GM21423 (cell line): ENCODE data around the gene WFDC12.

Source experiments
- ATAC-seq: cut with Tn5 transposase; IDR thresholded peaks from one replicate; pipeline ENCODE4 v1.9.1; 2021; ENCODE audit warnings: mild to moderate bottlenecking, moderate library complexity; ENCODE audit not compliant: unreplicated experiment

The WFDC12 gene

DNA sequence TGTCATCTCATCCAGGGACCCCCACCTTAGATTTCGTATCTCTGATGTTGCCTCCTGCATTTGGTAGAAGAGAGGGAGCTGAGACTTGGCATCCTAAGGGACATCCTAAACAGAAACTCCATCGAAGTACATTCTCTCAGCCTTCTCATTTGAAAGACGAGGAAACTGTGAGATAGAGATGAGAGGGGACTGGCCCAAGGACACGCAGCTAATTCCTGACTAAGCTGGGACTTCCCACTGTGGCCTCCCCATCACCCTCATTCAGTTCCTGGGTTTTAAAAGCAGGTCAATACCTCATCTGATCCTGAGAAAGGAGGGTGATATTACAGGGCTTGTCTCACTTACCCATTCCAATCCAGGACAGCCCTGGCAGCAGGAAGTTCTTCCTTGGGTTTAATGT, 8.4 kb downstream of the WFDC12 start:
- ATAC-seq, result no peak

DNA sequence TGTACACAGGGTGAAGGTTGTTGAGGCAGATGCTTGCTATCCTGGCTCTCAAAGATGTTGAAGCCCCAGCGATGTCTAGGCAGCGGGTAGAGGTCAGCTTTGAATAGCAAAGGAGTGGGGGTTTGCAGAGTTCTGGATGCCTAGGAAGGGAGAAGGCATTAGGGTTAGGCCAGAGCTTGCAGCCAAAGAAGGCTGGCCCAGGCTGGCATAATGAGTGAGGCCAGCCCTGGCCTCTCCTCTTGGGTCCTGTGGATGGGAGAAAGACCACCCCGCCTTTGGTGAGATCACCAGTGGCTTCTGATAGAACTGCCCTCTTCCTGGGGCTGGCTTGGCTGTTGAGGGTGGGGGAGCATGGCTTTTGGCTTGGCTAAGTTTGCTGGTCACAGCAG, 8.9 kb downstream of the WFDC12 start:
- ATAC-seq, result no peak

DNA sequence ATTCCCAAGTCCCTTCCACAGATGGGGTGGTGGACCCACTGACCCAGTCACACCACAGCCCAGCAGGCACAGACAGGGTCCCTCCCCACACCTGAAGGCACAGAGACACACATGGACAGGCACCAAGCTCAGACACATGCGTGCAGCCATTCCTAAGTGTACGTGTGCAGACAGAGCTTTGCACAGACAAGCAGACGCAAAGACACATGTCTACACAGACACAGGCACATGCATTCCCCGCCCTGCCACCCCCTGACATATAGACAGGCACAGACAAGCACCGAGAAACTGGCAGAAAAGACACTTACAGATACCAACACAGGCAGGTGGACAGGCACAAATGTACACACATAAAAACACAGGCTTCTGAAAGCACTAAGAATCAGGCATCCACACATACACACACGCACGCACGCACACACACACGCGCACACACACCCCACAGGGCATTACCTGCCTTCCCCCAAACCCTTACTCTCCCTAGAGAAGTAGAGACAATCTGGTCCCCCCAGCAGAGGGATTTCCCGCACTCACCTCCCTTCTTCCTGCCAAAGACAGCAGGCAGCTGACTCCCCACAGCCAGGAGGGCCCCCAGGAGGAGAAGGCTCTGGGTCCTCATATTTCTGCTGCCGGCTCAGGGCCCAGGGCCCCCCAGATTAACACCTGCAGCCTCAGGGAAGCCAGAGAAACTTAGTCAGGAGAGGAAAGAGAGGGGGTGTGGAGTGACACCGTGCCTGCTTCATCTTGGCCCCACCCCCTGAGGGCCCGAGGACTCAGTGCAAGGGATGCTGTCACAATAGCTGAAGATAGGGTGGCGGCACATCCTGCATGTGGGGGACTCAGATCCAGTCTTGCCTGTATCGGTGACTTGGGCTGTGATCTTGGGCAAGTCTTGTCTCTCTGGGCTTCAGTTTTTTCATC, 9.5 kb downstream of the WFDC12 start, which contains the start of gene WFDC5:
Gene WFDC5 (minus strand): TSS at position 710 of the 921 bp plus-strand sequence. CDS start 91 bp downstream, at position 619.
- ATAC-seq, result no peak

DNA sequence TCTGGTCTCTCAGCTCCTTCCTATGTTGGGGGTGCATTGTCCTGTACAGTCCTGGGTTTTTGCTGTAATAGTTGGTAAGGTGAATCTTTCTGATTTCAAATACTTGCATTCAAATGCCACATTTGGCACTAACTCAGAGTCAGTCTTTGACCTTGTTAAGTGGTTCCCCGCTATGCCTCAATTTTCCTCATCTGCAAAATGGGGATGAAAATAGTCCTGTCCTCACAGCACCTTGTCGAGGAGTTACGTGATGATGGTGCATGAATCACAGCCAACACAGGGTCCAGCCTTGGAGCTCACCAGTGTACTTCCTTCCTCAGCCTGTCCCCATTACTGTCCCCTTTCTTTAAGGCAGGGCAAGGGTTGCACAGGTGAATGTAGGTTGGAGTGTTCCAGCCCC, 10.4 kb downstream of the WFDC12 start:
- ATAC-seq, result no peak

DNA sequence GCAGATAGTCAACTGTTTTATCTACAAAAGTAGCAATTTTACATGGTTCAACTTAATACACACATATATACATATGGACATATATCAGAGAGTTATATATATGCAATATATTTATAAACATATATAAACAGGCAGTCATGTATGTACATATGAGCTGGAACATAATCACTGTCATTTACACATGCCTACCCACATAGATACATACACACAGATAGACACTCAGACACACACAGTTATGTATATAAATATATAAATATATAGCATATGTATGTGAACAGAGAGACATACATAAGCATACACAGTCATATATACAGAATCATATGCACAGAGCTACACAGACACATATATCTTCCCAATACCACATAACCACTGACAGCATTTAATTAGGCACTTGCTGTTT, 11.5 kb downstream of the WFDC12 start:
- ATAC-seq, result no peak

DNA sequence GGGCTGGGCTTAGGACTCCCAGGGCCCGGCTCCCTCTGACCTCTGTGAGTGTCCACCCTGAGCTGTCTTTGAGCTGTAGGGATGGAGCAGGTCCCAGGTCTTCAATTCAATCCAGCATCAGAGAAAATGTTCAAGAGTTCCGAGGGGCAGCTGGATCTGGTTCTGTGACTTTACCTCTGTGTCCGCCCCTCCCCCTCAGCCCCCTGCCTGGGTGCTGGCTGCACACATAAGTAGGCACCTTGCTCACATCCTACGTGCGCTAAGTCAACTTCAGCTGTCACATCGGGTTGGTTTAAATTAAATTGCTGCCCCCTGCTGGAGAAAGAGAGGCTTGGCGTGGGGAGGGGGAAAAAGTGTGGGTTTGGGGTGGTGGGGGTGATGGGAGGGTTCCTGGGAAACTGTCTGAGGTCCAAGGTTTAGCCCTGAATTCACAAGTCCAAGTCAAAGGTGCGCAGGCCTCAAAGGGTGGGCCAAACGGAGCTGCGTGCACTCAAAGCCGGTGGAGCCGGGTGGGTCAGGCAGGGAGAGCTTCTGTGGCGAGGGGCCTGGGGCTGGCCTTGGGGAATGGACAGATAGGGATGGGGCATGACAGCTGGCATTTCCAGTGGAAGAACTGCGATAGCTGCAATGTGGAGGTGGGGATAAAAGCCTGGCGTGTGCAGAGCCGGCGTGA, 12.3 kb downstream of the WFDC12 start:
- no peak for ATAC-seq

DNA sequence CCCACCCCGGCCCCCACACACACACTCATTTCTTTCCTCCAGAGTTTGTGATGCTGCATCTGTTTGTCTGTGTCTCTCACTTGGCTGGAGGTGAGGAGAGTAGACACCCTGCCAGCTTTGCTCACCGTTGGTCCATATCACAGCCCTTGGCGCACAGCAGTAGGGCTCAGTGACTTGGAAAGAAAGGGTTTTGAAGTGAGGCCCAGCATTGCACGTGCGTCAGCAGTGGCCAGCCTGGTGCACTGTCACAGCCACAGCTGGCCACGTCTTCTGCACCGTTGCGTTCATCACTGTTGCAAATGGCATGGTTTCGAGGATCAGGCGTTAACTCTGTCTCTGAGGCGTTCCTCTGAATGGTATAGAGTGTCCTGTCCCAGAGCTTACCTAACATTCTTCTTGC, 13.0 kb downstream of the WFDC12 start:
- no peak for ATAC-seq

DNA sequence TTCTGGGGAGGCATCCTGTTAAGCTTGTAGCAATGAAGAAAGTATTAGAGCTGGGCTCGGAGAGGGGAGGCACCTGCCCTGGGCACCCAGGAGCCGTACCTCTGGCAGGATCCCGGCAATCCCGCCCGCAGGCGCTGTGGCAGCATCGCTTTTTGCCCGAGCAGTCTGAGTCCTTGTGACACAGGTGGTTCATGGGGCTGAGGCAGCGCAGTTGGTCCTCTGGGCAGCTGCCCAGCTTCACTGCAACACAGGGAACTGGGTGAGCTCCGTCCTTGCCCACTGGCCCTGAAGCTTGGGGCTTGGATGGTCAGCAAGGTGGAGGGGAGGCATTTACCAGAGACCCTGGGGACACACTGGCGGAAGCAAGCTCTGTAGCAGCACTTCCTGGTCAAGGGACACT, 14.0 kb downstream of the WFDC12 start:
- ATAC-seq, result no peak

DNA sequence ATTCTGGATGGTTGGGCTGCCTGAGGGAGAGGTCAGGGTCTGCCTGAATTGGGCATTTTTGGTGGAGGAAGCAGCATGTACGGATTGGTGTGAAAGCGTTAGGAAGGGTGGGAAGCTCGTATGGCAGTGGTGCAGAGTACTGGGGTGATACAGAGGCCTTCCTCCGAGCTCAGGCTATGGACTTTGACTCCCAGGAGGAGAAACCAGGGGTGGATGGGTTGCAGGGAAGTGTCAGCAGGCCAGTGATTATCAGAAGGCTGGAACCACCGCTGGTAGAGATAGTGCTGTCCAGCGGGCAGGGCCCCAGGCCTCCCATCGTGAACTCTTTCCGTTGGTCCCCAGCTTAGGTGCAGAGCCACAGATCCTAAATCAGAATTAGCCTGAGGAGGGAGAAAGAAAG, 14.6 kb downstream of the WFDC12 start:
- ATAC-seq, result no peak

DNA sequence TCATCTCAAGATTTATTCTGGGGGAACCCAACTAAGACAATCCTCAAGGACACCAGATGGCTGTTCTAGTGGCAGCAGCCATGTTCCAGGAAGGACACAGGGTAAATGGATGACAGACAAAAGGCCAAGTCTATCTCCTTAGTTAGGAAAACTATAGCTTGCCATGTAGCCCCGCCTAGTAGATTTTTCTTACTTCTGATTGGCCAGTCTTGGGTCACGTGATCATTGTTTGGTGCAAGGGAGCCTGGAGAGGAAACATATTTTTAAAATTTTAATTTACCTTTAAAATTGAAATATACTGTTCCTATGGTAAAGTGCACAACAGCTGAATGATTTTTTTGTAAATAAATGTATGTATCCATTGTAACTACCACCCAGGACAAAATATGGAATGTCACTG, 18.9 kb downstream of the WFDC12 start:
- no peak for ATAC-seq

DNA sequence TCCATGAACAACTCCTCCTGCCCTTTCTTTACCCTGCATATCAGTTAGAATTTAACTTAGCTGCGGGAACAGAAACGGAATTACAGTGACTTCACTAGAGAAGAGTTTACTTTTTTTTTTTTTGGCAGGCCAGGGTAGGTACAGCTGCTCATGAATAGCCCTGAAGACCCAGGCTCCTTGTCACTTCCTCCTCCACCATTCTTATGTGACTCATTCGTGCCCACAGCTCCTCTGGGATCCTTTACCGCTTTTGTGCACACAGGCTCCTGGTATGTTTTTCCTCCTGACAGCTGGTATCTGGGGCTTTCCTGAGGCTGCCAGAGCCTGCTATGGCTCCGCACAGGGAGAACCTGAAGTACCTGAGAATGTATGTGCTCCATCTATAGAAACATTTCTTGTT, 19.5 kb downstream of the WFDC12 start:
- no peak for ATAC-seq

DNA sequence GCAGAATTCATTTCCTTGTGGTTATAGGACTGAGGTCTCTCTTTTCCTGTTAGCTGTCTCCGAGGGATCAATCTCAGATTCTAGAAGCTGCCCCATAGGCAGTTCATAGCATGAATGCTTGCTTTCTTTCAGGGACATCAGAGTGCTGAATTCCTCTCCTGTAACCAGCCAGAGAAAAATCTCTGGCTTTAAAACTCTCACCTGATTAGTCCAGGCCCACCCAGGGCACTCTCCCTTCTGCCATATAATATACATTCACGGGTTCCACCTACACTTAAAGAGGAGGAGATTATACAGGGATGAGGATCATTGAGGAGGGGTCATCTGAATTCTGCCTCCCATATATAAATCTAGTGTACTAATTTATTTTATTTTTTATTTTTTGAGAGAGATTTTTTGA, 21.2 kb downstream of the WFDC12 start:
- ATAC-seq, result no peak

DNA sequence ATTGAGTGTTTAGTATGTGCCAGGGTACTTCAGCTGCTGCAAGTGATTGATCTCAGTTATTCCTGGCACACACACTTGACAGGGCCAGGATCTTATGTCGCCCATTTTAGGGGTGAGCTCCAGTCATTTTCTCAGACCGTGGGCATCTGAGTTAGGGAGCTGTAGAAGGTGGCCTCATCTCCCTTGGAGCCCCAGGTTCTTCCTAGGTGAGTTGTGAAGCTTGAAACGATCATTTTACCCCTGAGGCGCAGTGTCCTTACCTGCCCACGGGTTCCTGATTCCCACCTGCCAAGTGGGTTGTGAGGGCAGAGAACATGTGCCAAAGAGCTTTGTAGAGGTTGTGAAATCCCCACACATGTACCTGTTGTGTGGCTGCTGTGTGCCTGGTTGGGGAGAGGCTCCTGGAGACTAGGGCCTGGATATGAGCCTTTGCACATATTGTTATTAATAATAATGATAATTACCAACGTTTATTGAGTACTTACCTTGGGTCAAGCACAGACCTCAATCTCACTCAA, 22.9 kb downstream of the WFDC12 start:
- no peak for ATAC-seq

DNA sequence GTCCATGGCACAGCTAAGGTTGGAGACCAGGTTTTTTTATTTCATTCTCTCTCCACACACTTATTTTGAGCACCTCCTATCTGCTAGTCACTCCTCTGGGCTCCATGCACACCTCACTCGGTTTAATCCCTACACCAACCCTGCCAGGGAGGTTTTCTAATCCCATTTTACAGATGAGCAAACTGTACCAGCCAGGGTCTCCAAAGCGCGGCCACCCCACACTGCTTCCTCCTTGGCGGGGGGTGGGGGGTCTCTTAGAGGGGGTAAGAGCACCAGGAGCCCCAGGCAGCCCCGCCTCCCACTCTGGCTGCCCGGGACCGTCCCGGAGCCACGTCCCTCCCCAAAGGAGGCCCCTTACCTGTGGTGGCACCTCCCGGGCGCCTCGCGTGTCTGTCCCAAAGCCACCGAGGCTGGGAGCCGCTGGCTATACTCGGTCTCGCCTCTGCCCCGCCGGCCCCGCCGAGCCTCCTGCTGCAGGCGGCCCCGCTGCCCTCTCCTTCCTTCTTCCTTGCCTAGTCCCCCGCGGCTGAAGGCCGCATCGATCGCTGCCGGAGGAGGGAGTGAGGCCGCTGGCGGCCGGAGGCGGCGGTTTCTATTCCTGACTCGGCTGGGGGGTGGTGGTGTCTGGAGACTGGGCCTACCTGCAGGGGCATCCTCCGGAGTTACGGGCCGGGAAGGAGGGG, 23.6 kb downstream of the WFDC12 start, which contains the start of gene KCNS1:
Gene KCNS1 (minus strand): TSS at position 565 of the 683 bp plus-strand sequence. CDS start 1,891 bp downstream, outside the sequence.
- no peak for ATAC-seq

DNA sequence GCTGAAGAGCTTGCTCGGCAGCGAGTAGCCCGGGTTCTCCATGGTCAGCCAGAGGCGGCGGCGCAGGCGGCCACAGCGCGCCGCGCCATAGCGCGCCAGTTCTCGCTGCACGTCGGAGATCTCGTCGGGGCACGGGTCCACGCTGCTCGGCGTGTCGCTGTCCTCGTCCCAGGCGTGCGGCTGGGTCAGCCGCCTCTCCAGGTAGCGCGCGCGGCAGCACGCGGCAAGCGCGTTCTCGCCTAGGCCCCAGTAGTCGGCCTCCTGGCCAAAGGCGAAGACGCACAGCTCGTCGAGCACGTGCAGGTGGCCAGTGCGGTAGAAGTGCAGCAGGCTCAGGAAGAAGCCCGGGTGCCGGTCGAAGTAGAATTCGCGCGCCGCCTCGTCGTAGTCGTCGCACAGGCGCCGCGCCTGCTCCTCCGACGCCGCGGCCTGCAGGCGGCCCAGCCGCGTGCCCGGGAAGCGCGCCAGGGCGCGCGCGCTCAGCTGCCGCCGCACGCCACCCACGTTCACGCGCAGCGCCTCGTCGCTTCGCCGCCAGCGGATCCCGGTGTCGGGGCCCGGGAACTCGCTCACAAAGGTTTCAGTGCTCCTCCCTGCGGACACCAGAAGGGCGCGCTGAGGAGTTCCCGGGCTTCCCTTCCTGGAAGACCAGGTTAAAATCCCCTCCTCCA, 26.0 kb downstream of the WFDC12 start:
- no peak for ATAC-seq

DNA sequence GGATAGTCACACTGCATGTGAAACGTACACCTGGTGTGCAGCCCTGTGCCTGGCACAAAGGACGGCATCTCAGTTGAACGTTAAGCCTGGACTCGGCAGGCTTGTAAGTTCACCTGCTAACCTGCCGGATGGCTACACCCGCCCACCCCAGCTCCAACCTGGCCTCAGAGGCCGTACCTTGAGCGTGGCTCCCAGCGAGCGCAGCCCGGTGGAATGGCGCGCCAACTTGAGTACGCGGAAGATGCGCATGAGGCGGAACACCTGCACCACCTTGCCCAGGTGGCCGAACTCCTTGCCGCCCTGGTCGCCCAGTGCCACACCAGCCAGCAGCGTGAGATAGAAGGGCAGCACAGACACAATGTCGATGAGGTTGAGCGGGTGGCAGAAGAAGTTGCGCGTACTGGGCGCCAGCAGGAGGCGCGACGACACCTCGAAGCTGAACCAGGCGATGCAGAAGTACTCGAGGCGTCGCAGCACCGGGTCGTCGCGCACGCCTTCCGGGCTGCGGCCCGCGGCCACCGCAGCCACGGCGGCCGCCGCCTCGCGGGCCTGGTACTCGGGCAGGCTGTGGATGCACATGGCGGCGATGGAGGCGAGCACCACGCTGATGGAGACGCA, 26.7 kb downstream of the WFDC12 start:
- ATAC-seq, result no peak

DNA sequence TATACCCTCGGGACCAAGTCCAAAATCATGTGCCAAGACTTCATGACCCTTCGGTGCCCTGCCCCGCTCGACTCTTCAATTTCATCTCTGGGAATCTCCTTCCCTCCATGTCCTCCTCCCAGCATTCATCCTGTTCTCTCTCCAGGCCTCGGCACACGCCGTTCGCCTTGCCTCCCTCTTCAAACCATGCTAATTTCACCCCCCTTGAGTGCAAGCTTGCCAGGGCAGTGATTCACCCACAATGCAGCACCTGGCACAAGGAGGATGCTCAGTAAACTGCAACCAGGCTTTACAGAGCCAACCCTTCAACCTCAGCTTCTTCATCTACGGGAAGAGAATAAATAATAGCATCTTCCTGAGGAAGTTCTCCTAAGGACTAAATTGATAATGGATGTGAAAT, 27.5 kb downstream of the WFDC12 start:
- ATAC-seq, result no peak

DNA sequence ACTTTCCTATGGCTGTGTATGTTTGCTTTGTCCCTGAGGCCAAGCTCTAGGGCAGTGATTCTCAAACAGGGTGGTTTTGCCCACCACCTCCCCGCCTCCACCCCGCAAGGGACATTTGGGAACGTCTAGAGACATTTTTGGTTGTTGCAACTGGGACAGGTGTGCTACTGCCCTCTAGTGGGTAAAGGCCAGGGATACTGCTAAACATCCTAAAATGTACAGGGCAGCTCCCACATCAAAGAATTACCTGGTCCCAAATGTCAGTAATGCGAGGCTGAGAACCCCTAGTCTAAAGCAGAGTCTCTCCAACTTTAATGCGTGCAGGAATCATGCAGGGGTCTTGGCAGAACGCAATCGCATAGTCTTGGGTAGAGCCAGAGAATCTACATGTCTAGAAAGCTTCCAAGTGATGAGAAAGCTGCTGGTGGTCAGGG, 28.4 kb downstream of the WFDC12 start:
- no peak for ATAC-seq

DNA sequence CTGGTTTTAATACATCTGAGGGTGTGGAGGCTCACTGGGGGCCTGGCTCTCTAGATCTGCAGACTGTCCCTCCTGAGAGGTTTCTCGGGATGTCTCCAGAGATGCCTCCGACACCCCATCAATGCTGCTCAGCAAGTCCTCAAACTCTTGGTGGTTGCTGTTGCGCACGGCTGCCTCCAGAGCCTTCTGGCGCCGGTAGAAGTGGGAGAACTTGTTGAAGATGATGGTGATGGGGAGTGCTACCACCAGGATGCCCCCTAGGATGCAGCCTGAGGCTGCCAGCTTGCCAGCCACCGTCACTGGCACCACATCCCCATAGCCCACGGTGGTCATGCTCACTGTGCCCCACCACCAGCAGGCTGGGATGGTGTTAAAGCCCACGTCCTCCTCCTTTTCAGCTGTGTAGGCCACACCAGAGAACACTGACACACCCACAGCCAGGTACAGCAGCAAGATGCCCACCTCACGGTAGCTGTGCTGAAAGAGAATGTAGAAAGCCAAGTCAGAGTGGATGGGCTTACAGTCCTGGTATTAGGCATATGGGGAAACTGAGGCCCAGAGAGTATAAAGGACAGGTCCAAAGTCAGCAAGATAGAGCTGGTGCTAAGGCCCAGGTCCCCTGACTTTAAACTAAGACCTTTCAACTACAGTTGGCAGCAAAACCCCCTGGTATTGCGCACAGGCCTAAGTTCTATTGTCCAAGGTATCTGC, 29.2 kb downstream of the WFDC12 start:
- no peak for ATAC-seq

DNA sequence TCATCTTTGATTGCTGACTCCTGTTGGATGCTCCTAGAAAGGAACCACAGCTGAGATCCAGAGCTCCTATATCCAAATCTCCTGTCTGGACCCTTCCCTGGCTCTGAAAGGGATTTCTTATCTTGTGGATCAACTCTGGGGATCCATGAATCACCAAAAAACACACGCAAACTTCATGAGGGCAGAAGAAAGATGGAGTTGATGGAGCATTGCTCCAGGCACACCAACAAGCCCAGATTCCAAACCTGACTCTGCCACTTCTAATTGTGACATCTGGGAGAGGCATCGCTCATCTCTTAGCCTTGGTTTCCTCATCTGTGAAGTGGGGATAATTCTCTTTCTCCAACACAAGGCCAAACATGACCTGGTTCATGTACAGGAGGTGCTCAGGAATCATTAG, 30.1 kb downstream of the WFDC12 start:
- no peak for ATAC-seq
